Duodenal mucosa (tissue), 2 donors: ENCODE measurements around the gene STEAP2.

Source experiments
- H3K27ac ChIP-seq: one replicate; pipeline ENCODE4 v1.7.0; 2013; ENCODE audit warnings: low read depth, low read length
- H3K27me3 ChIP-seq, 2 donors: one replicate each; pipeline ENCODE4 v1.7.0; 2013; ENCODE audit warnings: low read length in 2 of 2, control low read depth in 1 of 2; ENCODE audit not compliant: insufficient read depth in 2 of 2, control insufficient read depth in 1 of 2
- H3K36me3 ChIP-seq, 2 donors: one replicate each; pipeline ENCODE4 v1.7.0; 2013; ENCODE audit warnings: low read length in 2 of 2, control low read depth in 1 of 2; ENCODE audit not compliant: insufficient read depth in 2 of 2, control insufficient read depth in 1 of 2
- H3K4me1 ChIP-seq, 2 donors: one replicate each; pipeline ENCODE4 v1.7.0; 2013; ENCODE audit warnings: low read length in 2 of 2, control low read depth in 1 of 2; ENCODE audit not compliant: insufficient read depth in 2 of 2, control insufficient read depth in 1 of 2
- H3K4me3 ChIP-seq, 2 donors: one replicate each; pipeline ENCODE4 v1.7.0; 2013; ENCODE audit warnings: low read length in 2 of 2, low read depth in 1 of 2
- H3K9ac ChIP-seq, 2 donors: one replicate each; pipeline ENCODE4 v1.7.0; 2013; ENCODE audit warnings: low read length in 2 of 2, low read depth in 1 of 2
- H3K9me3 ChIP-seq, 2 donors: one replicate each; pipeline ENCODE4 v1.7.0; 2013; ENCODE audit warnings: low read length in 2 of 2, control low read depth in 1 of 2; ENCODE audit not compliant: control insufficient read depth in 1 of 2

The STEAP2 gene

DNA sequence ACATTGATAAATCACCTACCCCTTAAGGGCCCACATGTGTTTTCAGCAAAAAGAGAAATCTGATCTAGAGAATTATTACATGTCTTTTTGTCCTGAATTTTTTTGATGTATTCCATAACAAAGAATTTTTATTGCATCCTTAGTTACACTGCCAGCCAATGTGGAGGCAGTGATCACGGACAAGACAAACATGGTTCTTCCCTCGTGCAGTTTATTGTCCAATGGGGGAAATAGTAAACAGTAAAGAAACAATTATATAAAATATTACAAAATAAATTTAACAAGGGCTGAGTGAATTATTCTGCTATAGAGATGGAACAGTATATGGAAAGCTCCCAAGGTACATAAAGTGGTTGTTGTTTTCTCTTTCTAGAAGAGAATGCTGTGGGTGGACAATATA, 2.0 kb downstream of the STEAP2 start:
- Histone ChIP-seq H3K9me3 (no peaks in the 10 kb centered on the region), H3K4me1 (peaks cover 5 to 19% of the 10 kb centered on the region in 2 donors), H3K36me3 (no peaks in the 10 kb centered on the region), H3K27me3 (no peaks in the 10 kb centered on the region), H3K27ac (no peak overlapping the region), H3K4me3 (no peak overlapping the region), H3K9ac (no peak overlapping the region)

- no peak overlapping the region for H3K27ac ChIP-seq
- H3K27me3 ChIP-seq = no peaks in the 10 kb centered on the region
- no peak overlapping the region for H3K4me3 ChIP-seq
- H3K4me1 ChIP-seq = peaks cover 0 to 12% of the 10 kb centered on the region in 2 donors
- H3K36me3 ChIP-seq = no peaks in the 10 kb centered on the region
- H3K9ac ChIP-seq = no peak overlapping the region
- H3K9me3 ChIP-seq = no peaks in the 10 kb centered on the region
Observed at GRCh38 chr7:90216080-90216674, 4.6 kb downstream of the STEAP2 start.

DNA sequence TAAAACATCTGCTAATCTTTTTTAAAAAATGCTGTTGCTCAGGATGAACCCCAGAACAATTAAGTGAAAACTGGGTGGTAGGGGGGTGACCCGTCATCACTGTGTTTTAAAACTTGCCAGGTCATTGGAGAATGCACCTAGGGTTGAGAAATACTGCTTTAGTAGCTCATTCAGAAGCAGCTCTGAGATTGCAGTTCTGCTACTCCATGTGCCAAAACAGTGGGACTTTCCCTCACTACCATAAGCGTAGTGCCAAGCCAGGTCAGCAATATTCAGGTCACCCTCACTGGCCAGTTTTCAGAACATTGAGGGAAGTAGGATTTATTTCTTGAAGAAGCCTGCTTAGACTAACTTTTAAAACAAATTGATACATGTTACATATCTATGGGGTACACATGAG, 5.2 kb downstream of the STEAP2 start:
- Histone ChIP-seq H3K27ac (no peak overlapping the region), H3K4me1 (peaks cover 0 to 12% of the 10 kb centered on the region in 2 donors), H3K4me3 (no peak overlapping the region), H3K9ac (no peak overlapping the region), H3K9me3 (no peaks in the 10 kb centered on the region), H3K36me3 (no peaks in the 10 kb centered on the region), H3K27me3 (no peaks in the 10 kb centered on the region)

DNA sequence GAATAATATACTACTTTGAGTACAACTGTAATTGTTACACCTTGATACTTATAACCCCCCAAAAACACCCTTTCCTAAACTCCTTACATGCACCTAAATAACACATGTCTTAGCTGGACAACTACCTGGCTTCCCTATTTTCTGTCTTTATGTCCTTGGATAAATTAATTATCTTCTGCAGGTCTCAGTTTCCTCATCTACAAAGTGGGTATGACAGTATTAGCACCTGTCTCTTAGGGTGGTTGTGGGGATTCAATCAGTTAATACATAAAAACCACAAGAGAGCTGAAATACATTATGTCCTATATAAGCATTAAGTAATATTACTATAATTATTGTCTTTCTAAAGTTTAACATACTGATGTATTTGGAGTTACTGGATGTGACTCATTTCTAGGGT, 10.8 kb downstream of the STEAP2 start:
- no peak overlapping the region for H3K4me3 ChIP-seq
- H3K9ac ChIP-seq = no peak overlapping the region
- no peaks in the 10 kb centered on the region for H3K27me3 ChIP-seq
- H3K36me3 ChIP-seq = no peaks in the 10 kb centered on the region
- no peaks in the 10 kb centered on the region for H3K4me1 ChIP-seq
- H3K27ac ChIP-seq = no peak overlapping the region
- no peaks in the 10 kb centered on the region for H3K9me3 ChIP-seq

DNA sequence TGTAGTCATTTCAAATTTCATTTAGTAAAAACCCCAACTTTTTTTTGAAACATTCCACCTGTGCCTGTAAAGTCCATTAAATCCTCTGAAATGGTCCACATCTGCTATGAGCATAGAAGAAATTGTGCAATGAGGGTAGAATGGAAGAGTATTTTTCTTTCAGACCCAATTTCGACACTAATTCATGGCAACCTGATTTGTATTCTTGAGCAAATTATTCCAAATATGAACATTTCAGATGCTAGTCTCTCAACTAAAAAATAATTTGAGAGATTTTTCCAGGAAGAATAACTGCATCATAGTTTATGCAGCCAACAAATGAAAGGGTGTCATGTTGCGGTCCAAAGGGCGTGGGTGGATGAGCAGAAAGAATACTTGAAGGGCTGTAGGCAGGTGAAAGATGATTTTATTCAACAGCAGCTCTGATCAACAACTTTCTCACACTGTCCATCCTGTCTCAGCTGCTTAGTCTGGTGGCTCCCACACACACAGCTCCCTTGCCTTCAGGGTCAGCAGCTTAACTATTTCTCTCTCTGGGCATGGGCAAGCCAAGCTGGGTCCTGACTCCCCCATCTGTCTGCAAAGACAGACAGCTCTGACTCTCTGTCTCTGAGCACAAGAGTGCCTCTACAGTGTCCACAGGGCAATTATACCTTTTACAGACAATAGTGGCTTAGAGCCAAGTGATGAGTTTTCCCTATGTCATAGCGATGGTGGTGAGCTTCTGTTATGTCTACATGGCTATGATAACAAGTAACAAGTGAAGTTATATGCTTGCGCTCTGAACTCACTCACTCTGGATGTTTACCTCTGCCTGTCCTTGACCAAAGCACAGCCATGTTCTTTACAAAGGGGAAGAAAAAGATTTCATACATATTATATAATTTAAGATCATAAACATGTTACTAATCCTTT, 11.5 kb downstream of the STEAP2 start:
- no peak overlapping the region for H3K9ac ChIP-seq

GRCh38 chr7:90224195-90224594, 12.7 kb downstream of the STEAP2 start:
- H3K9me3 ChIP-seq = no peaks in the 10 kb centered on the region
- H3K4me1 ChIP-seq = peaks cover 0 to 7% of the 10 kb centered on the region in 2 donors
- no peak overlapping the region for H3K9ac ChIP-seq
- no peak overlapping the region for H3K27ac ChIP-seq
- no peaks in the 10 kb centered on the region for H3K36me3 ChIP-seq
- H3K4me3 ChIP-seq = no peak overlapping the region
- no peaks in the 10 kb centered on the region for H3K27me3 ChIP-seq

More for the DNA sequence above, 11.5 kb downstream of the STEAP2 start:
- no peaks in the 10 kb centered on the region for H3K4me1 ChIP-seq
- no peaks in the 10 kb centered on the region for H3K27me3 ChIP-seq
- no peak overlapping the region for H3K4me3 ChIP-seq
- H3K9me3 ChIP-seq = no peaks in the 10 kb centered on the region
- H3K27ac ChIP-seq = no peak overlapping the region
- H3K36me3 ChIP-seq = no peaks in the 10 kb centered on the region

DNA sequence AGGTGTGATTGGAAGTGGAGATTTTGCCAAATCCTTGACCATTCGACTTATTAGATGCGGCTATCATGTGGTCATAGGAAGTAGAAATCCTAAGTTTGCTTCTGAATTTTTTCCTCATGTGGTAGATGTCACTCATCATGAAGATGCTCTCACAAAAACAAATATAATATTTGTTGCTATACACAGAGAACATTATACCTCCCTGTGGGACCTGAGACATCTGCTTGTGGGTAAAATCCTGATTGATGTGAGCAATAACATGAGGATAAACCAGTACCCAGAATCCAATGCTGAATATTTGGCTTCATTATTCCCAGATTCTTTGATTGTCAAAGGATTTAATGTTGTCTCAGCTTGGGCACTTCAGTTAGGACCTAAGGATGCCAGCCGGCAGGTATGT, 13.6 kb downstream of the STEAP2 start:
- Histone ChIP-seq H3K9me3 (no peaks in the 10 kb centered on the region), H3K4me1 (peaks cover 0 to 14% of the 10 kb centered on the region in 2 donors), H3K27me3 (no peaks in the 10 kb centered on the region), H3K27ac (no peak overlapping the region), H3K4me3 (no peak overlapping the region), H3K36me3 (no peaks in the 10 kb centered on the region), H3K9ac (no peak overlapping the region)

- H3K9ac ChIP-seq = no peak overlapping the region
- H3K36me3 ChIP-seq = no peaks in the 10 kb centered on the region
- no peak overlapping the region for H3K4me3 ChIP-seq
- no peaks in the 10 kb centered on the region for H3K27me3 ChIP-seq
- H3K4me1 ChIP-seq = peaks cover 0 to 14% of the 10 kb centered on the region in 2 donors
- H3K9me3 ChIP-seq = no peaks in the 10 kb centered on the region
- H3K27ac ChIP-seq = no peak overlapping the region
Observed at GRCh38 chr7:90225601-90226000, 14.1 kb downstream of the STEAP2 start.

- Histone ChIP-seq H3K27me3 (no peaks in the 10 kb centered on the region), H3K4me3 (no peak overlapping the region), H3K36me3 (no peaks in the 10 kb centered on the region), H3K9ac (no peak overlapping the region), H3K4me1 (peaks cover 0 to 14% of the 10 kb centered on the region in 2 donors), H3K27ac (no peak overlapping the region), H3K9me3 (no peaks in the 10 kb centered on the region)
Observed at GRCh38 chr7:90227259-90227658, 15.7 kb downstream of the STEAP2 start.

GRCh38 chr7:90229682-90230081, 18.1 kb downstream of the STEAP2 start:
- Histone ChIP-seq H3K4me1 (peaks cover 7 to 19% of the 10 kb centered on the region in 2 donors), H3K4me3 (peak overlapping the region; percentile 37 to 64), H3K9me3 (no peaks in the 10 kb centered on the region), H3K9ac (peak overlapping the region; percentile 22 to 46), H3K27me3 (no peaks in the 10 kb centered on the region), H3K27ac (no peak overlapping the region), H3K36me3 (no peaks in the 10 kb centered on the region)
